ENCODE measurements around the gene ZNF865.

ZNF865 gene

DNA sequence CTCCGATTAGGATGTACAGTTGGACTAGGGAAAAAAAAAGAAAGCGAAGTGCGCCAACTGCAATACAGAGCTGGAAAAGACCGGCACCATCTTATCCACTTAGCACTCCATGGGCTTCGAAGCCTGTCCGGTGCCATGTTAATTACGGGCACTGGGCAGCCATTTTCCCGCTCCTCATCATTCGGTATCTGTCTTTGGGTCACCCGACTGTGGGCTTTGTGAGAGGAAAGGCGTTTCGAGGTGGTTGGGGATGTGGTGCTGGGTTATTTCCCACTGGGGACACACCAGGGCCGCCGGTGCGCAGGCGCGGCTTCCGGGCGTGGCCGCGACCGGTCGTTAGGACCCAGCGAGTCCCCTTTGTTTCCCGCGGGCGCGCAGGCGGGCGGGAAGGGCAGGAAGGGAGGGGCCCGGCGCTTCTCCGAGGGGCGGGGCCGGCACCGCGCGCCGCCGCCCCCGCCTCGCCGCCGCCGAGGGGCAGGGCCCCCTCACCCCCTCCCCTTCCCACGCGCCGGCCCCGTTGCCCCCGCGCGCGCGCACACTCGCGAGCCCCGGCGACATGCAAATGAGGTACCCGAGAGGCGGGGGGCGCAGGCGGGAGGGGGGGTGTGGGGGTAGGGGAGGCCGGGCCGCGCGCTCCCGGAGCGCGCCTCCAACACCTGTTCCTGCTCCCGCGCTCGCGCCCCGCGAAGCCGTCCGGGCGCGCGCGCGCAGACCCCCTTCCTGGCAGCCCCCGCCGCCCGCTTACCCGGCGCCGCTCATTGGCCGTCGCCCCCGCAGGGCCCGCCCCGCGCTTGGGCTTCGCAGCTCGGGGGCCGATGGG lies 5.4 kb upstream of the ZNF865 start, which contains the start of gene ZNF524:
ZNF524 (plus strand) TSS at position 447 of the 820 bp plus-strand sequence. CDS start 1,825 bp downstream, outside the sequence.
- peaks cover 12% of the 10 kb centered on the region; the same call in 1 of the 2 replicates for H3K4me1 ChIP-seq (ENCODE audit: insufficient read depth, low read length)
- H3K4me3 ChIP-seq (ENCODE audit: low read length) = peak within 1 kb of the TSS; percentile 76
- peak within 1 kb of the TSS; percentile 60 for H3K27ac ChIP-seq (ENCODE audit: low read length)
- H3K27me3 ChIP-seq (ENCODE audit: insufficient read depth, low read length) = no peaks in the 10 kb centered on the region
- peaks cover 20% of the 10 kb centered on the region for H3K36me3 ChIP-seq (ENCODE audit: insufficient read depth, low read depth, low read length)
- peak within 1 kb of the TSS; percentile 88 for H3K9ac ChIP-seq (ENCODE audit: low read depth, low read length)
- no peaks in the 10 kb centered on the region for H3K9me3 ChIP-seq (ENCODE audit: insufficient read depth, low read depth, low read length)

DNA sequence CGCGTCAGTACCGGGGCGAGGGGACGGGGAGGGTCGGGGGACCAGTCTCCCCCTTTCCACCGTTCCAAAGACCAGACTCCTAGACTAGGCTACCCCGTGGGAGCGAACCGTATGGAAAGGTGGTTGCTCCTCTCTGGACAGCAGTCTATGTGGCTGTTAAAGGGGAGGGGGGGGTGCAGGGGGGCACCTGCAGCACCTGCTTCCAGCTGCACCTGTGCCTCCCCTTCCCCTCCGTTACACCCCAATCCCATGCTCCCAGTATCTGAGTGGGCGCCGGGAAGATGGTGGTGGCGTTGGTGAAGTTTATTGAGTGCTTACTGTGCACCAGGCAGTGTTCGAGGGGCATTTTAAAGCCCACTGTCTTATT lies 4.8 kb upstream of the ZNF865 start:
- Histone ChIP-seq H3K4me3 (ENCODE audit: low read length) (peak overlapping the region; percentile 71), H3K27ac (ENCODE audit: low read length) (peak overlapping the region; percentile 50), H3K9me3 (ENCODE audit: insufficient read depth, low read depth, low read length) (no peaks in the 10 kb centered on the region), H3K9ac (ENCODE audit: low read depth, low read length) (peak overlapping the region; percentile 78; the same call in 1 of the 2 replicates), H3K36me3 (ENCODE audit: insufficient read depth, low read depth, low read length) (peaks cover 14% of the 10 kb centered on the region), H3K4me1 (ENCODE audit: insufficient read depth, low read length) (peaks cover 12% of the 10 kb centered on the region; the same call in 1 of the 2 replicates), H3K27me3 (ENCODE audit: insufficient read depth, low read length) (no peaks in the 10 kb centered on the region)

DNA sequence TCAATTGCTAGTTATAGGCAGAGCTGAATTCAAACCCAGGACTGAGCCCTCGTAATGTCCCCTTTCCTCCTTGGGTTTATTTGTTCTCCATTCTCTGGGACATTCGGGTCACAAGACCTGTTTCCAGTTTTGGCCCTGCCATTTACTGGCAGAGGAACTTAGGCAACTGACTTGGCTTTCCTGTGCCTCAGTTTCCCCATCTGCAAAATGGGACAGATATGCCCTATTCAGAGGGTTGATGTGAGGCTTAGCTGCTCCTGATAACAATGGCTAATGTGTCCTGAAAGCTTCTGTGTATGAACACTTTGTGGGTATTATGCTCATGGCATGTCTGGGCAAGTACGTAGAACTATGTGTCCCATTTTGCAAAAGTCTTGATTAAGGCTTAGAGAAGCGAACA lies 4.4 kb upstream of the ZNF865 start:
- Histone ChIP-seq H3K9me3 (ENCODE audit: insufficient read depth, low read depth, low read length) (no peaks in the 10 kb centered on the region), H3K4me1 (ENCODE audit: insufficient read depth, low read length) (peaks cover 12% of the 10 kb centered on the region; the same call in 1 of the 2 replicates), H3K27ac (ENCODE audit: low read length) (no peak overlapping the region), H3K27me3 (ENCODE audit: insufficient read depth, low read length) (no peaks in the 10 kb centered on the region), H3K9ac (ENCODE audit: low read depth, low read length) (peak overlapping the region; percentile 78; the same call in 1 of the 2 replicates), H3K4me3 (ENCODE audit: low read length) (peak overlapping the region; percentile 71), H3K36me3 (ENCODE audit: insufficient read depth, low read depth, low read length) (peaks cover 10% of the 10 kb centered on the region)

DNA sequence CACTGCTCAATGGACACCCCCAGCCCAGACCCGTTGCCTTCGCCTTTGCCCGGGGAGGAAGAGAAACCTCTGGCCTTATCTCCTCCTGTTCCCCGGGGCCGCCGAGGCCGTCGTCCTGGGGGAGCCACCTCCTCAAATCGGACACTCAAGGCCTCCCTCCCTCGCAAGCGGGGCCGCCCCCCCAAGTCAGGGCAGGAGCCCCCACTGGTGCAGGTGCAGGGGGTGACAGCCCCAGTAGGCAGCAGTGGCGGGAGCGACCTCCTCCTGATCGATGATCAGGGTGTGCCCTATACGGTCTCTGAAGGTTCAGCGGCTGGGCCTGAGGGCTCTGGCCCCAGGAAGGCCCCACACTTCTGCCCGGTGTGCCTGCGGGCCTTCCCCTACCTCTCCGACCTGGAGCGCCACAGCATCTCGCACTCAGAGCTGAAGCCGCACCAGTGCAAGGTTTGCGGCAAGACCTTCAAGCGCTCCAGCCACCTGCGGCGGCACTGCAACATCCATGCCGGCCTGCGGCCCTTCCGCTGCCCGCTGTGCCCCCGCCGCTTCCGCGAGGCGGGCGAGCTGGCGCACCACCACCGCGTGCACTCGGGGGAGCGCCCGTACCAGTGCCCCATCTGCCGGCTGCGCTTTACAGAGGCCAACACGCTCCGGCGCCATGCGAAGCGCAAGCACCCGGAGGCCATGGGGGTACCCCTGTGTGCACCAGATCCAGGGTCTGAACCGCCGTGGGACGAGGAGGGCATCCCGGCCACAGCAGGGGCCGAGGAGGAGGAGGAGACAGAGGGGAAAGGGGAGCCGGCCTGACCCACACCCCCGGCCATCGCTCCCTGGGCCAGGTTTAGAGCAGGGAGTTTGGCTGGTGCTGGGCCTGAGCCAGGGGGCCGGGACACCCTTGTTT lies 3.1 kb upstream of the ZNF865 start:
- no peak overlapping the region for H3K9ac ChIP-seq (ENCODE audit: low read depth, low read length)

GRCh38 chr19:55603115-55603514 lies 2.3 kb upstream of the ZNF865 start:
- H3K27me3 ChIP-seq (ENCODE audit: insufficient read depth, low read length) = no peaks in the 10 kb centered on the region
- peaks cover 9% of the 10 kb centered on the region; the same call in 1 of the 2 replicates for H3K36me3 ChIP-seq (ENCODE audit: insufficient read depth, low read depth, low read length)
- peaks cover 16% of the 10 kb centered on the region; the same call in 1 of the 2 replicates for H3K4me1 ChIP-seq (ENCODE audit: insufficient read depth, low read length)
- no peaks in the 10 kb centered on the region for H3K9me3 ChIP-seq (ENCODE audit: insufficient read depth, low read depth, low read length)
- no peak overlapping the region for H3K27ac ChIP-seq (ENCODE audit: low read length)
- H3K4me3 ChIP-seq (ENCODE audit: low read length) = no peak overlapping the region
- H3K9ac ChIP-seq (ENCODE audit: low read depth, low read length) = peak overlapping the region; percentile 25; the same call in 1 of the 2 replicates

More for the DNA sequence above, 3.1 kb upstream of the ZNF865 start:
- Histone ChIP-seq H3K4me3 (ENCODE audit: low read length) (no peak overlapping the region), H3K27ac (ENCODE audit: low read length) (no peak overlapping the region), H3K4me1 (ENCODE audit: insufficient read depth, low read length) (peaks cover 17% of the 10 kb centered on the region; the same call in 1 of the 2 replicates), H3K27me3 (ENCODE audit: insufficient read depth, low read length) (no peaks in the 10 kb centered on the region), H3K9me3 (ENCODE audit: insufficient read depth, low read depth, low read length) (no peaks in the 10 kb centered on the region), H3K36me3 (ENCODE audit: insufficient read depth, low read depth, low read length) (peaks cover 4% of the 10 kb centered on the region; the same call in 1 of the 2 replicates)

- H3K9me3 ChIP-seq (ENCODE audit: insufficient read depth, low read depth, low read length) = no peaks in the 10 kb centered on the region
- H3K36me3 ChIP-seq (ENCODE audit: insufficient read depth, low read depth, low read length) = peaks cover 9% of the 10 kb centered on the region; the same call in 1 of the 2 replicates
- peak overlapping the region; percentile 25; the same call in 1 of the 2 replicates for H3K9ac ChIP-seq (ENCODE audit: low read depth, low read length)
- no peak overlapping the region for H3K27ac ChIP-seq (ENCODE audit: low read length)
- no peak overlapping the region; the same call in 1 of the 2 replicates for H3K4me3 ChIP-seq (ENCODE audit: low read length)
- peaks cover 10% of the 10 kb centered on the region; the same call in 1 of the 2 replicates for H3K4me1 ChIP-seq (ENCODE audit: insufficient read depth, low read length)
- H3K27me3 ChIP-seq (ENCODE audit: insufficient read depth, low read length) = no peaks in the 10 kb centered on the region
These were observed 1.7 kb upstream of the ZNF865 start for GRCh38 chr19:55603581-55604292.

DNA sequence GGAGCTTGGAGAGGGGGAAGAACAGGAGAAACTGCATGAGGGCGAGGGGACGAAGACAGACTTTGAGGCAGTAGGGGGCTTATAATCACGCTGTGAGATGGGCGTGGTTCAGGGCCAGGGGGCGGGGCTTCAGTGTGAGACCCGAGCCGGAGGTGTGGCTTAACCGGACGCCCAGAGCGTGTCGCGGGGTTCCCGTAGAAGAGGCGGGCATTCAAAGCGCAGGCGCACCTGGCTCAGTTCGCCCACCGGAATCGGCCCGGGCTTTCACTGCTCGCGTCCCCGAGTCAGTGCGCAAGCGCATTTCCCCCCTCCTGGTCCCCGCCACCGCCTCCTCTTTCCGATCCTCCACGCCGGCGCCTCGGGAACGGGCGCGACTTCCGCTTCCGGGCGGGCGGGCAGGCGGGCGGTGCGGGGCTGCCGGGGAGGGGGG lies 225 bp upstream of the ZNF865 start:
- H3K36me3 ChIP-seq (ENCODE audit: insufficient read depth, low read depth, low read length) = peaks cover 20% of the 10 kb centered on the region; the same call in 1 of the 2 replicates
- peak overlapping the region; percentile 97; the same call in 1 of the 2 replicates for H3K4me3 ChIP-seq (ENCODE audit: low read length)
- no peaks in the 10 kb centered on the region for H3K27me3 ChIP-seq (ENCODE audit: insufficient read depth, low read length)
- H3K9ac ChIP-seq (ENCODE audit: low read depth, low read length) = peak overlapping the region; percentile 78; the same call in 1 of the 2 replicates
- no peak overlapping the region for H3K27ac ChIP-seq (ENCODE audit: low read length)
- H3K9me3 ChIP-seq (ENCODE audit: insufficient read depth, low read depth, low read length) = no peaks in the 10 kb centered on the region
- H3K4me1 ChIP-seq (ENCODE audit: insufficient read depth, low read length) = peaks cover 10% of the 10 kb centered on the region; the same call in 1 of the 2 replicates

DNA sequence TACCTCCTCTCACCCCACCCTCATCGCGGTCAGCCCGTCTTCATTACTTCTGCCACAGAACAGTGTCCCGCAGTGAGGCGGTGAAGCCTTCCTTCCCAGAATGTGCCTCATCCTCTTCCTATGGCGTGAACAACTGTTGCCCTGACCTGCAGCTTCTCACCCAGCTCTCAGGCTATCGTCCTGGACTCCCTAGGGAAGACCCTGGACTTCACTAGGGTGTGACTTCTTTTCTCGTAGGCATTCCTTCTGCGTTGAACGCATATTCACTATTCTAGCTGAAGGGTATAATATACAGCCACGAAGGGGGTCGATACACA lies 982 bp downstream of the ZNF865 start:
- Histone ChIP-seq H3K4me1 (ENCODE audit: insufficient read depth, low read length) (peaks cover 5% of the 10 kb centered on the region; the same call in 1 of the 2 replicates), H3K9me3 (ENCODE audit: insufficient read depth, low read depth, low read length) (no peaks in the 10 kb centered on the region), H3K4me3 (ENCODE audit: low read length) (peak overlapping the region; percentile 97), H3K27ac (ENCODE audit: low read length) (peak overlapping the region; percentile 15), H3K9ac (ENCODE audit: low read depth, low read length) (peak overlapping the region; percentile 97; the same call in 1 of the 2 replicates), H3K36me3 (ENCODE audit: insufficient read depth, low read depth, low read length) (peaks cover 21% of the 10 kb centered on the region; the same call in 1 of the 2 replicates), H3K27me3 (ENCODE audit: insufficient read depth, low read length) (no peaks in the 10 kb centered on the region)

DNA sequence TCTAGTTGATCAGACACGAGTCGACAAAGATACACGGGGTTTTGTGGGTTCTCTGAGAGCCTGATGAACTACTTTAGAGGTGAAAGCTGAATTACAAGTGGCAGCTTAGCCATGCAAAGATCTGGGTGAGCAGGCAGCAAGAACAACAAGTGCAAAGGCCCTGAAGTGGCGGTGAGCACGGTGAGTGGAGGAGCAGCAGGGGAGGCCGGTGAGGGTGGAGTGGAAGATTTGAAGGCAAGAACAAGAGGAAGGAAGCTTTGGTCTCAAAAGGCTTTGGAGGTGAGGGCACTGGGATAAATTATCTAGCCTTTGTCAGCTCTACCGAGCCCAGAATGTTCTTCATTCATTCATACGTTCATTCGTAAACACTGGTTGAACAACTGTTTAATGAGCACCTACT lies 1.4 kb downstream of the ZNF865 start:
- H3K9me3 ChIP-seq (ENCODE audit: insufficient read depth, low read depth, low read length) = no peaks in the 10 kb centered on the region
- H3K27me3 ChIP-seq (ENCODE audit: insufficient read depth, low read length) = no peaks in the 10 kb centered on the region
- H3K36me3 ChIP-seq (ENCODE audit: insufficient read depth, low read depth, low read length) = peaks cover 21% of the 10 kb centered on the region; the same call in 1 of the 2 replicates
- peak overlapping the region; percentile 15 for H3K27ac ChIP-seq (ENCODE audit: low read length)
- peak overlapping the region; percentile 97 for H3K4me3 ChIP-seq (ENCODE audit: low read length)
- H3K9ac ChIP-seq (ENCODE audit: low read depth, low read length) = peak overlapping the region; percentile 97; the same call in 1 of the 2 replicates
- H3K4me1 ChIP-seq (ENCODE audit: insufficient read depth, low read length) = peaks cover 5% of the 10 kb centered on the region; the same call in 1 of the 2 replicates

- no peak overlapping the region for H3K4me3 ChIP-seq (ENCODE audit: low read length)
- H3K27ac ChIP-seq (ENCODE audit: low read length) = no peak overlapping the region
- no peaks in the 10 kb centered on the region for H3K27me3 ChIP-seq (ENCODE audit: insufficient read depth, low read length)
- H3K36me3 ChIP-seq (ENCODE audit: insufficient read depth, low read depth, low read length) = peaks cover 21% of the 10 kb centered on the region; the same call in 1 of the 2 replicates
- no peaks in the 10 kb centered on the region for H3K9me3 ChIP-seq (ENCODE audit: insufficient read depth, low read depth, low read length)
- peaks cover 5% of the 10 kb centered on the region; the same call in 1 of the 2 replicates for H3K4me1 ChIP-seq (ENCODE audit: insufficient read depth, low read length)
- H3K9ac ChIP-seq (ENCODE audit: low read depth, low read length) = no peak overlapping the region
These were observed 3.9 kb downstream of the ZNF865 start for GRCh38 chr19:55609326-55609725.
